NCI-H2171 (cell line): Measurements from ENCODE around the gene SLC28A1.

ENCODE experiments used
- DNase-seq: peaks from one replicate; lab custom pipeline; 2025; lab: John Stamatoyannopoulos, UW

Gene SLC28A1

DNA sequence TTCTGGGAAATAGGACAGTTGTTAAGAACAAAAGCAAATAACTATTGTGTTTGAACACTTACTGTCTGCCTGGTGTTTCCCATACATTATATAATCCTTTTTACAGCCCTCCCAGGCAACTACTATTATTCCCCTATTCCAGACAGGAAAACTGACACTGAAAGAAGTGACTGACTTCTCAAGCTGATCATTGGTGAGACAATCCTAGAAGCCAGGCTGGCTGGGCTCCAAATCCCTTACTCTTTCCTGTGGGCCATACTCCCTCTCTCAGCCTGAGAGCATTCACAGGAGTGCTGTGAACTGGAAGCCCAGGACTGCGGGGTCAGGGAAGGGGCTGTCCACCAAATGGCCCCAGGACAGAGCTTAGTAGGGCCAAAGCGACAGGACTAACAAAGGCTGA, 58.0 kb downstream of the SLC28A1 start:
- no peak for DNase-seq

DNA sequence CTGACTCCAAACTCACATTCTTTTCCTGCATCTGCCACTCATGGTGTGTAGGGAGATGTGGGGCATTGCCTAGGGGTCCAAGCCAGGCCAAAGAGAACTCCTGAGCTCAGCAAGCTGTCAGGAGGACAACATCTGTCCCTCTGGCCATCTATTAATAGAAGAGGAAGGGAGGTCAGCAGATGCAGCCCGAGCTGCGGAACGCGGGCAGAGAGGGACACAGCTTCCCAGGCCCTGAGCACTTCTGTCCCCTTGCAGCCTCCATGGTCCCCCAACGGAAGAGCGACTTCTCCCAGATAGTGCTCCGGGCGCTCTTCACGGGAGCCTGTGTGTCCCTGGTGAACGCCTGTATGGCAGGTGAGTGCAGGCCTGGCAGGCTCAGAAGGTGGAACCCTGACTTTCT, 59.8 kb downstream of the SLC28A1 start:
- no peak for DNase-seq

DNA sequence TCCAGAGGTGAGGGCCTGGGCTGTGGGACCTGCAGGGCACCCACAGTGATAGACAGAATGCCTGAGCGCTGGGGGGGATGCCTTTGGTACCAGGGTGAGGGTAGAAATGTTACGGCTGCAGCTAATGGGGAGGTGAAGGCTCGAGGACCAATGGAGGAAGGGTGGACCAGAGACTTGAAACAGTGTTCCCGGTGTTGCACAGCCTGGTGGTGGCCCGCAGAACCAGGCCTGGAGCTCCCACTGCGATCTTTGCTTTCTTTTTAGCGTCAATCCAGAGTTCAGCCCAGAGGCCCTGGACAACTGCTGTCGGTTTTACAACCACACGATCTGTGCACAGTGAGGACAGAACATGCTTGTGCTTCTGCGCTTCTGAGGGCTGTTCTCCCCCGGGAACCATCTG, 60.4 kb downstream of the SLC28A1 start:
- no peak for DNase-seq

DNA sequence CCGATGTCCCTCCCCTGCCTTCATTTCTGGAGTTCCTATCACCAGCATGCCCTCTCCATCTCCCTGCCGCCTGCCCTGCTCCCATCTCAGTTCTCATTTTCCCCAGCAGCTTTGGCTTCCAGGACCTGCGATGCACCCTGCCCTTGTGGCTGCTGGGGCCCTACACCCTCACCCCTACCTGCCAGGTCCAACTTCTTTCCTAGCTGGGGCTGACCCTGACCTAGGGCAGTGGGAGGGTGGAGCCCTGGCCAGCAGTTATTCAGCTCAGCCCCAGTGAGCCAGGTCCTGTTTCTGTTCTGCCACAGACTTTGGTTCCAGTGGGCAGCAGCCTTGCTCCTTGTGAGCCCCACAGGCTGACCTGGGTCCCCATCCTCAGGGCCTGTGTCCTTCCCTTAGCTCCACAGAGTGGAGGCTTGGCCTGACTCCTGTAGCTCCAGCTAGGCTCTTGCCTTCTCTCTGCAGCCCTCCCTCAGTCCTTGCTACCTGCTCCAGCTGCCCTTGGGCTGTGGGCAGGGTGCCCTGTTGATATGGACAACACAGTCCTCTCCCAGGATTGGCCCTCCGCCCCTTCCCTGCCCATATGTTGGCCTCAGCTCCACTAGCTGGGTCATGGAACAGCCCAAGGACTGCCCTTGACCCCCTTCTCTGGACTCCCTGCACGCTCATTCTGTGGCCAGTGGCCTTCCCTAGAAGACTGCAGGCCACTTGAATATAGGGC, 62.5 kb downstream of the SLC28A1 start:
- DNase-seq: no peak

DNA sequence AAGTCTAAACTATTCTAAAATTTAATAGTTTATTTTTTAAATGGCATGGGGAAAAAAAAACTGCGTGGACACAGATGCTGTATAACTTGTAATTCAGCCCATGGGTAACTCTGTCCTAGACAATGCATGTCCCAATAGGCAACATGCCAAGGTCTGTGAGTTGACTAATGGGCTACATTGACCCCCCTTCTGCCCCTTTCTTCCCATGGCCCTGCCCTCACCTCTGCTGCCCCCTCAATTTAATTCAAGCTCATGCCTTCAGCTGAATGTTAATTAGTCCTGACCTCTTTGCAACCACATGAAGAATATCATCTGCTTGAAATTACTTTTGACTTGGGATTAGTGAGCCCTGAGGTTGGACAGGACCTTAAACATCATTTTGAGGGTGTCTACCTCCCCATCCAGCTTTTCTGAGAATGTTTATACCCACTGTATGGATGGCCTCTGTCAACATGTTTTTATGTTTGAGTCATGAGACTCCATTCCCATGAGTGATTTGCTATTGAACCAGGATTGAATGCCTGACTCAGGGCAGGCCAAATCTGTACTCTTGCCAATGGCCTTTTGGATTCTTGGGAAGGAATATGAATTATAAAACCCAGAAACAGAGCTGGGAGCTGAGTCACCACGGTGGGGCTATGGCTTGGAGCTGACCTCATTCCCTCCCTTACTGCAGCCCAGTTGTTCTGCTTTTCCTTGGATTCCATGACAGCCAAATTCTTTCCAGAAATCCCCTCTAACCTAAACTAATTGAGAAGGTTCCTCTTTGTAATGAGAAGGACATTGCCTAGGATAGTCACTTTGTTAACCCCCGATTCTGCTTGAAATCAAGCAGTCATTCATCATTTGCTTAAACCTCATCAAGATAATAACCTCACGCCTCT, 63.7 kb downstream of the SLC28A1 start:
- no peak for DNase-seq

DNA sequence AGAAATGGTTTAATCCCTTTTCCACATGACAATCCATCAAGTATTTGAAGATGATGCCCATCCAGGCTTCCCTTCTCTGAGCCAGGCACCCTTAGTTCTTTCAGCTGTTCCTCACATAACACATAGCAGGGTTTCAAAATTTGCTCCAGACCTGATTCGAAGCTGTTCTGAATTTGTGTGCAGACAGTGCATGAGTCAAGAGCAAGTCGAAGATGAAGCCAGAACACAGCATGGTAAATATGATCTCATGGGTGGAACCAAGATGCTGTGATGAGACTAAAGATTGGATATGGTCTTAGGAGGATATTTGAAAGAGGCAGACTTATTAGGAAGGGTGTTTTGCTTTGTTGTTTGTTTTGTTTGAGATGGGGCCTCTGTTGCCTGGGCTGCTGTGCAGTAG, 64.6 kb downstream of the SLC28A1 start:
- no peak for DNase-seq

DNA sequence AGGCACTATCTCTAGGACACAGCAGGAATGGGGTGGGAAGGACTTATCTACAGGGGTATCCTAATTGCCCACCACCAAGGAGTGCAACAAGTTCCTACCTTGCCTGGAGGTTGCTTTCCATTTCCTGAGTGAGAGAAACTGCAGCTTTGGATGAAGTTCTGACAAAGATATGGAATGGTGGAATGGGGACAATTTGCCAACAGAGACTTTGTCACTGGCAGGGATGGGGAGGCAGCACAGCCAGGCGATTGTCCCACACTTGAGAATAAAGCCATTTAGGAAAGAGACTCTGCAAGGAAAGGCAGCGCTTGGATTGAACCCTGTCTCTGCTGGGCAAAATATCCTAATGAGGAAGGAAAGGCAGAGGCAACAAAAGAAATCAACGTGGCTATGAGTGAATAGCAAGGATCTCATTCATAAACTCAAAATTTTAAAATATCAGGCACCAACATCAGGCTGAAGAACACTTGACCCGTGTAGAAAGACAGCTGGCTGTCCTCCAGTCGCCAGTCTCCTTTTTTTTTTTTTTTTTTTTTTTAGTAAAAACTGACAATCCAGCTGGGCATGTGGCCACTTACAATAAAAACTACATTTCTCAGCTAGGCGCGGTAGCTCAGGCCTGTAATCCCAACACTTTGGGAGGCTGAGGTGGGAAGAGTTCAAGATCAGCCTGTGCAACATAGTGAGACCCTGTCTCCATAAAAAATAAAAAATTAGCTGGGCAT, 65.5 kb downstream of the SLC28A1 start:
- no peak for DNase-seq

DNA sequence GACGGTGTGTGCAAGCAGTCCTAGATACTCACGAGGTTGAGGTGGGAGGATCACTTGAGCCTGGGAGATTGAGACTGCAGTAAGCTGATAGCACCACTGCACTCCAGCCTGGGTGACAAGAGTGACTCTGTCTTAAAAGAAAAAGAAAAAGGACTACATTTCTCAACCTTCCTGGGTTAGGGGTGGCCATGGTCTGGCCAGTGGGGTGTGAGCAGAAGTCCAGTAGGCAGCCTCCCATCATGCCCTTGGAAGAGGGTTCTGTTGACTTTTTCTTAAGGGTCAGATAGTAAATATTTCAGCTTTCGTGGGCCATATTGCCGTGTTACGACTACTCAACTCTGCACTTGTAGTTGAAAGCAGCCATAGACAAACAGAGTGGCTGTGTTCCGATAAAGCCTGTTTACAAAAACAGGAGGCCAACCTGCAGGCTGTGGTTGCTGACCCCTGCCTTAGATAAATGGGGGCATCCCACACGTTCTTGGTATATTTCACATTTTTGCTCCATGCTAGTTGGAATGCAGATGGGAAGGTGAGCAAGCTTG, 66.2 kb downstream of the SLC28A1 start:
- DNase-seq: no peak

DNA sequence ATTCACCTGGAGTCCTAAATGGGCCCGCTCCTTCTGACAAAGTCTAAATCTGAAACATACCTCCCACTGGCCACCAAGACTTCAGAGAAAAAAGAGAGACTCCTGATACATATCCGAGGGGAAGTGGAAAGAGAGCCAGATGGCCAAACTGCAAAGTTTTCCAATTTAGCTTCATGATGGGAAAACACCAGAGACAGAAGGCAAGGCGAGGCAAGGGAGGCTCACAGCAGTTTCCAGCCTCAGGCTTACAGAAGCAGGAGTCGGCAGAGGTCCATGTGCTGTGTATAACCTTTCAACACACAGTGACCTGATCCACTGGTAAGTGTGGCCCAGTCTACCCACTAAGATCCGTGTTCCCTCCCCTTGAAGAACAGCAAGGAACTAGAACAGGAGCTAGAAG, 67.3 kb downstream of the SLC28A1 start:
- DNase-seq: no peak

DNA sequence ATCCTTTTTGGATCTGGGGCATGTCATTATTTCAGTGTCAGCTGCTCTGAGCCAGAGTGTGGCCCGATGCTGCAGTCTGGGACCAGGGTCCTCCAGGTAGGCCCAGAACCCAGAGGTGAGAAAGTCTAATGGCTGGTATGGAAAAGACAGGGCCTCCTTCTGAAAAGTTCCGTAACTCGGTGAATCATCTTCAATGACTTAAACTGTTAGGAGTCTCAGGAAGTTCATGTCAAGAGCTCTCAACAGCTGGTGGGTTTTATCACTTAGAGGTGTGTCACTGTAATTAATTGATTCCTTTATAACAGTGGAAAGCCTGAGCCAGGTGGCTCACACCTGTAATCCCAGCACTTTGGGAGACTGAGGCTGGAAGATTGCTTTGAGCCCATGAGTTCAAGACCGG, 68.7 kb downstream of the SLC28A1 start:
- no peak for DNase-seq

DNA sequence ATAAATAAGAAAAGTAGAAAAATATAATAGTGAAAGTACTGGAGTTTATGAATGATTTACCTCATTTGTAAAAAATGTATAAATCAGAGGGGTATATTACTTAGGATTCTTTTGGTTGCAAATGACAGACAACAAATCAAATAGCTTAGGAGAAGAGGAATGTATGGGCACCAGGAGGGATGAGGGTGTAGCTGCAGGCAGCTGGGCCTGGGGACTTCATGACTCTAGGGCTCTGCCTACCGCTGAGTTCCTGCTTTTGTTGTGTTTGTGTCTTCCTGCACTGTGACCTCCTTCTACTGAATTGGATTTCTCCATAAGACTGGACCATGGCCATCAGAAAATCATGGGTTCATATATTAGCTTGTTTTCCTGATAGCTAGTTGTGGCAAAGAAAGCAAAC, 69.3 kb downstream of the SLC28A1 start:
- DNase-seq: no peak

DNA sequence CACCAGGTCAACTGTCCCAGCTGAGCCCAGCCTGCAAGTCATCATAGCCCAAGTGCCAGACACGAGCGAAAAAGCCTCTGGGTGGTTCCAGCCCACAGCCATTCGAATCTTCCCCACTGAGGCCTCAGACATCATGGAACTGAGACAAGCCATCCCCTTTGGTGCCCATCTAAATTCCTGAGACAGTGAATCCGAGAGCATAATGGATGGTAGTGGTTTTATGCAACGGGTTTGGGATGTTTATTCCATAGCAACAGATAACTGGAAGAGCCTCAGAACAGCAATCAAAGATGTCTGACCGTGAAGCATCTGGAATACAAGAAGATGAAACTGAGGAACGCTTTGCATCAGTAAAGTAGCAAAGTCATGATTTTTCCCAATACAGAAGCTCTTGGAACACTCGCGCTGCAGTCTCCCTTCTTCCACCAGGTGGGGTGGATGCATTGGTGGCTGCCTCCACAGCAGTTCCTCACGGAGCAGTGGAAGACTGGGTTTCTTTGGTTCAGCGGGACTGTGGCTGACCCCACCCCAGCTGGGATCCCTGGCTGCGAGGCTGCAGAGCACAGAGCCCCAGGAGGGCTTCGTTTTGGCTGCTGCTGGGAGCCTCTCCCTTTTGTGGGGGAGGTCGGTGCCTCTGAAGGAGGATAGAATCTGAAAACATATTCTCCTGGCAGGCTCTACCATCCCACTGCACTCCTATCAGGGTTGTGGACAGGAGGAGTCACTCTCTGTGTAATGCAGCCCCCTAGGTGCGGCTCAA, 70.8 kb downstream of the SLC28A1 start:
- peak; percentile 40 for DNase-seq

DNA sequence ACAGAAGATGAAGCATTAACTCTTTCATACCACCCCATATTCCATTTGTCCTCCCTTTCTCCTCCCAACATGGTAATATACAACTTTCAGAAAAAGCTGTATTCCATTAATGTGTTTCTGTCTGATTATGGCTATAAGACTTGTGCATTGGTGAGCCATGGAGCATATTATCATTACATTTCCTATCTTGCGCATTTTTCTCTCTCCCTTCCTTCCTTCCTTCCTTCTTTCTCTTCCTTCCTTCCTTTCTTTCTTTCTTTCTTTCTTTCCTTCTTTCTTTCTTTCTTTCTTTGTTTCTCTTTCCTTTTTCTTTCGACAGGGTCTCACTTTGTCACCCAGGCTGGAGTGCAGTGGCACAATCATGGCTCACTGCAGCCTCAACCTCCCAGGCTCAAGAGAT, 71.7 kb downstream of the SLC28A1 start:
- no peak for DNase-seq

DNA sequence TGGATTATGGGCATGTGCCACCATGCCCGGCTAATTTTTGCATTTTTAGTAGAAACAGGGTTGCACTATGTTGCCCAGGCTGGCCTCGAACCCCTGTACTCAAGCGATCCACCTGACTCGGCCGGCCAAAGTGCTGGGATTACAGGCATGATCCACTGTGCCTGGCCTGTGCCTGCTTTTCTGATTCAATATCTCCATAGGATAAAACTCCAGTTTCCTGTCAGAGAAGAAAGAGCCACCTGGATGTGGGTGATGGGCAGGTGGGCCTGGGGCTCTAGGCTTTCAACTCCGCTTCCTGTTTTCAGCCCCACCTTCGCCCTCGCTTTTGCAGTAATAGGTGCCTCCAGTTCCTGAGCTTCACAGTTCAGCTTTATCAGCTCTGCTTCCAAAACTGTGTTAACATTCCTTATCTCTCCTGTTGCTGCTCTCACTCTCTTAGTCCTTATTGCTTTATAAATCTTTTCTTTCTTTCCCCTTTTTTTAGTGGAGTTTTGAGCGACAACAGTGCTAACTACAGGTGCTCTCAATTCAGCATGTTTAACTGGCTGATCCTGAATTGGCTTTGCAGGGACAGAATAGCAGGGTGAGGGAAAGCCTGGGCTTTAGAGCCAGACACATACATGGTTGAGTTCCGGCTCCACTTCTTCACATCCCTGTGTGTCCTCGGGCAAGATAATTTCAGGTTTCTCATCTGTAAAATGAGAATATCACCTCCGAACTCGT, 76.1 kb downstream of the SLC28A1 start:
- no peak for DNase-seq

DNA sequence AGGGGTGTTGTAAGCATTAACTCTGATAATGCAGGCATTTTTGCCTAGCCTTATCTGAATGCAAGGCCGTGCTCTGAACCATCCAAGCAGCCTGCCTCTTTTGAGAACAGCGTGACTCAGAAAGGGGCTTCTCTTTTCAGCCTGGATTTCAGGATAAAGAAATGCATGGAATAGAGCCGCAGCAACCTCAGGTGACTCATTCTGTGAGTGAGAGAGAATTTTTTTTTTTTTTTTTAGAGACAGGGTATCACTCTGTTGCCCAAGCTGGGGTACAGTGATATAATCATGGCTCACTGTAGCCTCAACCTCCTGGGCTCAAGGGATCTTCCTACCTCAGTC, 76.6 kb downstream of the SLC28A1 start:
- no peak for DNase-seq

DNA sequence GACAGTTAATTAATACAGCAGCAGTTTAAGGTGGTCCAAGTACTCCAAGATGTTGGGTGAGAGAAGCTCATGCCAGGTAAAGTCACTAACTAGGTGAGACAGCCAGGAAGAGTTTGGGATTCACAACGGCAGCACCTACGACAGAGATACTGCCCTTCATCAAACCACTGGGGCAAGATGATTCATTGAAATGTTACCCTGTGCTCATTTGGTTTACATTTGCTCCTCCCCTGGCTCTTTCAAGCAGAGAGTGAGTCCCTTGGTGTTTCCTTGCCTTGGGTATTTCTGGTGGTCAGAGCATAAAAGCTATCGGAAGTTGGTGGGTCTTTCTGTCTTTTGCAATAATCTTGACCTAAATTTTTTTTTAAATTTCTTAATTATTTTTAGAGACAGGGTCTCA, 77.2 kb downstream of the SLC28A1 start:
- no peak for DNase-seq

DNA sequence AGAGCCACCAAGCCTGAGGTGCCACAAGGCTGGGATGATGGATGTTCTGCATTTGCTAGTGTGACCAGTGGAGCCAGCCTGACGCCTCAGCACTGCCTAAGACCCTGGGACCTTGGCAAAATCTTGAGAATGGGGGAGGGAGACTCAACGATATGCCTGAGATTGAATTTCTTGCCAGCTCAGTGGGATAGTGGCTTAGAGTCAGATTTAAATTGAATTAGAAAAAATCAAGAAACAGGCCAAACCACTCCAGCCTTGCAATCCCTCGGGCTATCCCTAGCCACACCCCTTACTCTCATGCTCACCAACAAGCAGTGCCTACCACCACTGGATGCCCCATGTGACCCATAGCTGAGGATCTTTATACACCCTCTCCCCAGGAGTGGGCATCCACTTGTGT, 78.5 kb downstream of the SLC28A1 start:
- DNase-seq: no peak

DNA sequence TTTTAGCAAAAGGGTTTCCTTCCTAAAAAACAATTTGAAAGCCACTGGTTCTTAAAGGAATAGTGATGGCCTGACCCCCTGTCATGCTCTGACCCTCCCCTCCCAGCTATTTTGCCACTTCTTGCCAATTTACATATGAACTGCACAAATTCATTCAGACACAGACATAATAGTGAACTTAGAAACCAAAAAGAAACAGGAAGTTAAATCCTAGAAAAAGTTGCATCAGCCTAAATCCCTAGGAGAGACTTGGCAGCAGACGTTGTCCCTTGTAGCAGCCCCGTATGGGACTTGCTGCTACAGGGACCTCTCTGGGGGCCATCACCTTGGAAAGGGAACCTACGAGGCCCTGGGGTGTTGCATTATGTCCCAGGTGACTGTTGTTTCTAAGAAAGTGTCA, 82.9 kb downstream of the SLC28A1 start:
- DNase-seq: no peak

DNA sequence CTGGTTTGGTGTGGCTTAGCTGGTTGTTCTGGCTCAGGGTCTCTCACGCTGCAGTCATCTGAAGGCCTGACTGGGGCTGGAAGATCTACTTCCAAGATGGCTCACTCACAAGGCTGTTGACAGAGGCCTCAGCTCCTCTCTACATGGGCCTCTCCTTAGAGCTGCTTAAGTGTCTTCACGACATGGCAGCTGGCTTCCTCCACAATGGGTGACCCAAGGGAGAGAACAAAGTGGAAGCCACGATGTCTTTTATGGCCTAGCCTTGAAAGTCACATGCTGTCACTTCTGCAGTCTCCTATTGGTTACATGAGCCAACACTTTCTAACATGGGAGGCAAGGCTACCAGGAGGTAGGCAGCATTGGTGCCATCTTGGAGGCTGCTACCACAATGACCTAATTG, 83.8 kb downstream of the SLC28A1 start:
- no peak for DNase-seq

DNA sequence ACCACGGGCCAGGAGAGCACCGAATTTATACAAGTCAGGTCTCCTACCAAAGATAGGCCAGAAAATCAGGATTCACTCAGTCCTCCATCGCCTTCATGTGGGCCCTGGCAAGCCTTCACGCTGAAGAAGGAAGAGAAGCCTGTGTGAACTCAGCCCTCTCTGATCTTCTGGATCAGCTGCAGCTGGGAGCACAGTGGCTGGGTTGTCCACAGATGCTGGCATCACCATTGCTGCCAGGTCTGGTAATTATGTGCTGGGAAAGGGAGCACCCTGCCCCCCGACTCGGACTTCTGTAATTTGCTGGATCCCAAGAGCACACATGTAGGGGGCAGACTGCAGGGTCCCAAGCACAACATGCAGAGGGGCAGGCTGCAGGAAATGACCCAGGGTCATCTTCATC, 84.8 kb downstream of the SLC28A1 start:
- no peak for DNase-seq

DNA sequence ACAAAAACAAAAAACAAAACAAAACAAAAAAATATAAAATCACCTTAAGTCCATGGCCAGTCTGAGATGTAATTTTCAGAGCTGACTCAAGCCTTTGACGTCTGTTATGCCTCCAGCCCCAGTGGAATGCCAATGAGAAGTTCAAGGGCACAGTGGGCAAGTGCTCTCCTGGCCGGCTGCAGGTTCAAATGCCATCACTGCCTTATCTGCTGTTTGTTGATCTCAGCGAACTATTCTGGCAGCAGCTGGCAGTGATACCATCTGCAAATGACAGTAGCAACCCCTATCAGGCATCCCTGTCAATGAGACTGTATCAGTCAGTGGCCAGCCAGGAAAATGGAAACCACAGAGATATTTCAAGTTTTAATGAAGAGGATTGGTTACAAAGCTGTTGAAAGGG, 86.4 kb downstream of the SLC28A1 start:
- no peak for DNase-seq
